ENCODE measurements around the gene SLIT3.

DNA sequence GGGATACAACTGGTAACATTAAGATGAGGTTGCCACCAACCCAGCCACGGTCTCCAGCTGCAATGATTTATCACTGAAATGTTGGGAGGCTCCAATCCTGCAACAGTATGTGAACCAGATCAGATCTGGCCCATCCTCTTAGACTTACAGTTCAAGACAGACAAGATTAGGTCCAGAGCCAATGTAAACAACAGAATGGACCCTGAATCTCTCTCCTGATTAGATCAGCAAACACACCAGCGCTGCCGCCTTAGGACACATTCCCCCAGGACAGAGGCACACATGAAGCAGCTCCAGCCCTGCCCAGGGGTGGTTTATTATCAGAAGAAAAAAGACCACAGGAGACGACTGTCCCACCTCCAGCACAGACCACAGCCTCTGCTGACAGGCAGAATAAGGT, 82.1 kb downstream of the SLIT3 start:
- TF ChIP-seq ZNF48 (tag by site-specific recombination; IDR thresholded peaks at IDR 0.05) (no peak), KLF9 (tag by site-specific recombination; IDR thresholded peaks at IDR 0.05; ENCODE audit: low read depth) (no peak), ZNF132 (tag by site-specific recombination; IDR thresholded peaks at IDR 0.05; ENCODE audit: borderline replicate concordance) (no peak), MEIS1 (CRISPR knock-in tag; IDR thresholded peaks at IDR 0.05; ENCODE audit: borderline replicate concordance) (no peak), ZBTB7A (tag by site-specific recombination; IDR thresholded peaks at IDR 0.05; ENCODE audit: low read depth) (no peak), KLF1 (tag by site-specific recombination; IDR thresholded peaks at IDR 0.05) (no peak), ZBTB20 (tag by site-specific recombination; IDR thresholded peaks at IDR 0.05) (no peak), ZNF16 (tag by site-specific recombination; IDR thresholded peaks at IDR 0.05; ENCODE audit: low read depth) (no peak), ZNF133 (tag by site-specific recombination; IDR thresholded peaks at IDR 0.05) (no peak), HOXD13 (CRISPR knock-in tag; IDR thresholded peaks at IDR 0.05; ENCODE audit: borderline replicate concordance) (no peak)
- TF ChIP-seq, protein P1, sequence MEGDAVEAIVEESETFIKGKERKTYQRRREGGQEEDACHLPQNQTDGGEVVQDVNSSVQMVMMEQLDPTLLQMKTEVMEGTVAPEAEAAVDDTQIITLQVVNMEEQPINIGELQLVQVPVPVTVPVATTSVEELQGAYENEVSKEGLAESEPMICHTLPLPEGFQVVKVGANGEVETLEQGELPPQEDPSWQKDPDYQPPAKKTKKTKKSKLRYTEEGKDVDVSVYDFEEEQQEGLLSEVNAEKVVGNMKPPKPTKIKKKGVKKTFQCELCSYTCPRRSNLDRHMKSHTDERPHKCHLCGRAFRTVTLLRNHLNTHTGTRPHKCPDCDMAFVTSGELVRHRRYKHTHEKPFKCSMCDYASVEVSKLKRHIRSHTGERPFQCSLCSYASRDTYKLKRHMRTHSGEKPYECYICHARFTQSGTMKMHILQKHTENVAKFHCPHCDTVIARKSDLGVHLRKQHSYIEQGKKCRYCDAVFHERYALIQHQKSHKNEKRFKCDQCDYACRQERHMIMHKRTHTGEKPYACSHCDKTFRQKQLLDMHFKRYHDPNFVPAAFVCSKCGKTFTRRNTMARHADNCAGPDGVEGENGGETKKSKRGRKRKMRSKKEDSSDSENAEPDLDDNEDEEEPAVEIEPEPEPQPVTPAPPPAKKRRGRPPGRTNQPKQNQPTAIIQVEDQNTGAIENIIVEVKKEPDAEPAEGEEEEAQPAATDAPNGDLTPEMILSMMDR (tag by site-specific recombination; IDR thresholded peaks at IDR 0.05) = no peak
- TF ChIP-seq, protein P2, sequence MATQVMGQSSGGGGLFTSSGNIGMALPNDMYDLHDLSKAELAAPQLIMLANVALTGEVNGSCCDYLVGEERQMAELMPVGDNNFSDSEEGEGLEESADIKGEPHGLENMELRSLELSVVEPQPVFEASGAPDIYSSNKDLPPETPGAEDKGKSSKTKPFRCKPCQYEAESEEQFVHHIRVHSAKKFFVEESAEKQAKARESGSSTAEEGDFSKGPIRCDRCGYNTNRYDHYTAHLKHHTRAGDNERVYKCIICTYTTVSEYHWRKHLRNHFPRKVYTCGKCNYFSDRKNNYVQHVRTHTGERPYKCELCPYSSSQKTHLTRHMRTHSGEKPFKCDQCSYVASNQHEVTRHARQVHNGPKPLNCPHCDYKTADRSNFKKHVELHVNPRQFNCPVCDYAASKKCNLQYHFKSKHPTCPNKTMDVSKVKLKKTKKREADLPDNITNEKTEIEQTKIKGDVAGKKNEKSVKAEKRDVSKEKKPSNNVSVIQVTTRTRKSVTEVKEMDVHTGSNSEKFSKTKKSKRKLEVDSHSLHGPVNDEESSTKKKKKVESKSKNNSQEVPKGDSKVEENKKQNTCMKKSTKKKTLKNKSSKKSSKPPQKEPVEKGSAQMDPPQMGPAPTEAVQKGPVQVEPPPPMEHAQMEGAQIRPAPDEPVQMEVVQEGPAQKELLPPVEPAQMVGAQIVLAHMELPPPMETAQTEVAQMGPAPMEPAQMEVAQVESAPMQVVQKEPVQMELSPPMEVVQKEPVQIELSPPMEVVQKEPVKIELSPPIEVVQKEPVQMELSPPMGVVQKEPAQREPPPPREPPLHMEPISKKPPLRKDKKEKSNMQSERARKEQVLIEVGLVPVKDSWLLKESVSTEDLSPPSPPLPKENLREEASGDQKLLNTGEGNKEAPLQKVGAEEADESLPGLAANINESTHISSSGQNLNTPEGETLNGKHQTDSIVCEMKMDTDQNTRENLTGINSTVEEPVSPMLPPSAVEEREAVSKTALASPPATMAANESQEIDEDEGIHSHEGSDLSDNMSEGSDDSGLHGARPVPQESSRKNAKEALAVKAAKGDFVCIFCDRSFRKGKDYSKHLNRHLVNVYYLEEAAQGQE (tag by site-specific recombination; IDR thresholded peaks at IDR 0.05) = no peak
- TF ChIP-seq, protein P3, sequence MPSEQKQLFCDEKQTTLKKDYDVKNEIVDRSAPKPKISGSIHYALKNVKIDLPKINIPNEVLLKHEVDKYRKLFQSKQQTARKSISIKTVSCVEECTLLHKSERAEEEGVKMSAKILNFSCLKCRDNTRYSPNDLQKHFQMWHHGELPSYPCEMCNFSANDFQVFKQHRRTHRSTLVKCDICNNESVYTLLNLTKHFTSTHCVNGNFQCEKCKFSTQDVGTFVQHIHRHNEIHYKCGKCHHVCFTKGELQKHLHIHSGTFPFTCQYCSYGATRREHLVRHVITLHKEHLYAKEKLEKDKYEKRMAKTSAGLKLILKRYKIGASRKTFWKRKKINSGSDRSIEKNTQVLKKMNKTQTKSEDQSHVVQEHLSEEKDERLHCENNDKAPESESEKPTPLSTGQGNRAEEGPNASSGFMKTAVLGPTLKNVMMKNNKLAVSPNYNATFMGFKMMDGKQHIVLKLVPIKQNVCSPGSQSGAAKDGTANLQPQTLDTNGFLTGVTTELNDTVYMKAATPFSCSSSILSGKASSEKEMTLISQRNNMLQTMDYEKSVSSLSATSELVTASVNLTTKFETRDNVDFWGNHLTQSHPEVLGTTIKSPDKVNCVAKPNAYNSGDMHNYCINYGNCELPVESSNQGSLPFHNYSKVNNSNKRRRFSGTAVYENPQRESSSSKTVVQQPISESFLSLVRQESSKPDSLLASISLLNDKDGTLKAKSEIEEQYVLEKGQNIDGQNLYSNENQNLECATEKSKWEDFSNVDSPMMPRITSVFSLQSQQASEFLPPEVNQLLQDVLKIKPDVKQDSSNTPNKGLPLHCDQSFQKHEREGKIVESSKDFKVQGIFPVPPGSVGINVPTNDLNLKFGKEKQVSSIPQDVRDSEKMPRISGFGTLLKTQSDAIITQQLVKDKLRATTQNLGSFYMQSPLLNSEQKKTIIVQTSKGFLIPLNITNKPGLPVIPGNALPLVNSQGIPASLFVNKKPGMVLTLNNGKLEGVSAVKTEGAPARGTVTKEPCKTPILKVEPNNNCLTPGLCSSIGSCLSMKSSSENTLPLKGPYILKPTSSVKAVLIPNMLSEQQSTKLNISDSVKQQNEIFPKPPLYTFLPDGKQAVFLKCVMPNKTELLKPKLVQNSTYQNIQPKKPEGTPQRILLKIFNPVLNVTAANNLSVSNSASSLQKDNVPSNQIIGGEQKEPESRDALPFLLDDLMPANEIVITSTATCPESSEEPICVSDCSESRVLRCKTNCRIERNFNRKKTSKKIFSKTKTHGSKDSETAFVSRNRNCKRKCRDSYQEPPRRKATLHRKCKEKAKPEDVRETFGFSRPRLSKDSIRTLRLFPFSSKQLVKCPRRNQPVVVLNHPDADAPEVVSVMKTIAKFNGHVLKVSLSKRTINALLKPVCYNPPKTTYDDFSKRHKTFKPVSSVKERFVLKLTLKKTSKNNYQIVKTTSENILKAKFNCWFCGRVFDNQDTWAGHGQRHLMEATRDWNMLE (tag by site-specific recombination; conservative IDR thresholded peaks at IDR 0.05; ENCODE audit: low read depth) = no peak
- TF ChIP-seq, protein P4, sequence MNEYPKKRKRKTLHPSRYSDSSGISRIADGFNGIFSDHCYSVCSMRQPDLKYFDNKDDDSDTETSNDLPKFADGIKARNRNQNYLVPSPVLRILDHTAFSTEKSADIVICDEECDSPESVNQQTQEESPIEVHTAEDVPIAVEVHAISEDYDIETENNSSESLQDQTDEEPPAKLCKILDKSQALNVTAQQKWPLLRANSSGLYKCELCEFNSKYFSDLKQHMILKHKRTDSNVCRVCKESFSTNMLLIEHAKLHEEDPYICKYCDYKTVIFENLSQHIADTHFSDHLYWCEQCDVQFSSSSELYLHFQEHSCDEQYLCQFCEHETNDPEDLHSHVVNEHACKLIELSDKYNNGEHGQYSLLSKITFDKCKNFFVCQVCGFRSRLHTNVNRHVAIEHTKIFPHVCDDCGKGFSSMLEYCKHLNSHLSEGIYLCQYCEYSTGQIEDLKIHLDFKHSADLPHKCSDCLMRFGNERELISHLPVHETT (tag by site-specific recombination; IDR thresholded peaks at IDR 0.05) = no peak
